ENCODE data around the gene DNAH14. TPM values are rescaled to one million over a fixed set of nuclear protein-coding genes. Genes with fewer than 3 reads are reported as not detected.
"Not testable (repeated sequence)": the region's sequence is repeated elsewhere in the genome, so short reads cannot be mapped to it uniquely, and the experiment has no call there.

Gene DNAH14
- total and polyA plus RNA-seq, 3 donors from 2014 or later, result 30.1 to 82.1 (median 37.3) TPM

DNA sequence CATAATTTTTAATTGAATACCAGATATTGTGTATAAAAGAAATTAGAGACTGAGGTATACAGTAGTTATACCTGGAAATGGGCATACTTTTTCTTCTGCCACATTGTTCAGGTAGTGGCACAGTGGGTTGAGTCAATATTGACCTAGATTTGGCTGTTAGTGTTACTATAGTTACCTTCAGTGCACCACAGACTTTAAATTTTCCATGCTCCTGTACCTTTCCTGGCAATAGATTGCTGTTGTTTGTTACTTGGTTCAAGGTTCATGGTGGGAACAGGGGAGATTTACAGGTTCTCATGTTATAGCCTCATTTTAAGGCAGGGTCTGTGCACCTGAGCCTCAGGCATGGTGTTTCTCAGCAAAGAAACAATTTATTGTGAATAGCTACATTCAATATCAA is 279.7 kb downstream of the DNAH14 start:
- Histone ChIP-seq H3K27me3 (no peaks in the 10 kb centered on the region), H3K4me3 (no peak overlapping the region), H3K4me1 (no peaks in the 10 kb centered on the region), H3K36me3 (ENCODE audit: low read depth, missing control alignments) (no peaks in the 10 kb centered on the region), H3K9me3 (no peaks in the 10 kb centered on the region), H3K27ac (no peak overlapping the region)
- no peak for TF ChIP-seq POLR2A (IDR thresholded peaks at IDR 0.05)
- intact Hi-C loops (cut with DNase I; ENCODE audit: low total_unique reads), result no loop called here
- no peak for DNase-seq

DNA sequence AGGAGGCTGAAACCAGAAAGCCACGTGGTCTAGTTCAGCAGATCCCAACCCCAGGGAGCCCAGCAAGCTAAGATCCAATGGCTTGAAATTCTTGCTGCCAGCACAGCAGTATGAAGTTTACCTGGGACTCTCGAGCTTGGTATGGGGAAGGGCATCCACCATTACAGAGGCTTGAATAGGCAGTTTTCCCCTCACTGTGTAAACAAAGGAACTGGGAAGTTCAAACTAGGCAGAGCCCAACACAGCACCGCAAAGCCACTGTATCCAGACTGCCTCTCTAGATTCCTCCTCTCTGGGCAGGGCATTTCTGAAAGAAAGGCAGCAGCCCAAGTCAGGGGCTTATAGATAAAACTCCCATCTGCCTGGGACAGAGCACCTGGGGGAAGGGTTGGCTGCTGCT is 280.7 kb downstream of the DNAH14 start:
- H3K4me1 ChIP-seq; DNase-seq; H3K36me3 ChIP-seq (ENCODE audit: low read depth, missing control alignments); intact Hi-C loops (cut with DNase I; ENCODE audit: low total_unique reads); H3K27ac ChIP-seq; H3K27me3 ChIP-seq; H3K4me3 ChIP-seq; H3K9me3 ChIP-seq: not testable (repeated sequence)
- 69 to 80% methylated on average over 2 to 3 of the region's 3 CpGs for WGBS, 2 donors

DNA sequence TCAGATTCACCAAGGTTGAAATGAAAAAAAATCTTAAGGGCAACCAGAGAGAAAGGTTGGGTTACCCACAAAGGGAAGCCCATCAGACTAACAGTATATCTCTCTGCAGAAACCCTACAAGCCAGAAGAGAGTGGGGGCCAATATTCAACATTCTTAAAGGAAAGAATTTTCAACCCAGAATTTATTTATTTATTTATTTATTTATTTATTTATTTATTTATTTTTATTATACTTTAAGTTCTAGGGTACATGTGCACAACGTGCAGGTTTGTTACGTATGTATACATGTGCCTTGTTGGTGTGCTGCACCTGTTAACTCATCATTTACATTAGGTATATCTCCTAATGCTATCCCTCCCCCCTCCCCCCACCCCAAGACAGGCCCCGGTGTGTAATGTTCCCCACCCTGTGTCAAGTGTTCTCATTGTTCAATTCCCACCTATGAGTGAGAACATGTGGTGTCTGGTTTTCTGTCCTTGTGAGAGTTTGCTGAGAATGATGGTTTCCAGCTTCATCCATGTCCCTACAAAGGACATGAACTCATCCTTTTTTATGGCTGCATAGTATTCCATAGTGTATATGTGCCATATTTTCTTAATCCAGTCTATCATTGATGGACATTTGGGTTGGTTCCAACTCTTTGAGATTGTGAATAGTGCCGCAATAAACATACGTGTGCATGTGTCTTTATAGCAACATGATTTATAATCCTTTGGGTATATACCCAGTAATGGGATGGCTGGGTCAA is 282.4 kb downstream of the DNAH14 start:
- H3K36me3 ChIP-seq (ENCODE audit: low read depth, missing control alignments); intact Hi-C loops (cut with DNase I; ENCODE audit: low total_unique reads); H3K4me3 ChIP-seq; H3K4me1 ChIP-seq; DNase-seq; H3K9me3 ChIP-seq; H3K27me3 ChIP-seq; H3K27ac ChIP-seq: not testable (repeated sequence)
- WGBS, 2 donors, result 95 to 96% methylated on average over 5 of the region's 5 CpGs

DNA sequence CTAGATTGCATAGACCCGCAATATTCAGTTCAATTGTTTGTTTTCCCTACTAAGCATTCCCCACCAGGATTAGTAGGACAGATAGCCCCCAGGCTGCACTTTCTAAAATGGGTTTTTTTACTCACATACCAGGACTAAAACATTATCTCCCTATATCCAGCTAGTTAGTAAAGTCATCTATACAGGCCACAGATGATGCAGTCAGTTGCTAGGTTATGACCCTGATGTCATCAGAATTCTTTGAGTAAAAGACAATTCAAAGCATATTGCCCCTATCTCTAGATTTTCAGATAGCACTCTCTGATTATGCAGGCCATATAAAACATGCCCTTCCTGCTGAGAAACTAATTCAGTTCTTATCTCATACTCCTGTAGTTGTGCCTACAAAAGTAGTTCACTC is 294.8 kb downstream of the DNAH14 start:
- no peak for TF ChIP-seq POLR2A (IDR thresholded peaks at IDR 0.05)
- TF ChIP-seq, protein P1, sequence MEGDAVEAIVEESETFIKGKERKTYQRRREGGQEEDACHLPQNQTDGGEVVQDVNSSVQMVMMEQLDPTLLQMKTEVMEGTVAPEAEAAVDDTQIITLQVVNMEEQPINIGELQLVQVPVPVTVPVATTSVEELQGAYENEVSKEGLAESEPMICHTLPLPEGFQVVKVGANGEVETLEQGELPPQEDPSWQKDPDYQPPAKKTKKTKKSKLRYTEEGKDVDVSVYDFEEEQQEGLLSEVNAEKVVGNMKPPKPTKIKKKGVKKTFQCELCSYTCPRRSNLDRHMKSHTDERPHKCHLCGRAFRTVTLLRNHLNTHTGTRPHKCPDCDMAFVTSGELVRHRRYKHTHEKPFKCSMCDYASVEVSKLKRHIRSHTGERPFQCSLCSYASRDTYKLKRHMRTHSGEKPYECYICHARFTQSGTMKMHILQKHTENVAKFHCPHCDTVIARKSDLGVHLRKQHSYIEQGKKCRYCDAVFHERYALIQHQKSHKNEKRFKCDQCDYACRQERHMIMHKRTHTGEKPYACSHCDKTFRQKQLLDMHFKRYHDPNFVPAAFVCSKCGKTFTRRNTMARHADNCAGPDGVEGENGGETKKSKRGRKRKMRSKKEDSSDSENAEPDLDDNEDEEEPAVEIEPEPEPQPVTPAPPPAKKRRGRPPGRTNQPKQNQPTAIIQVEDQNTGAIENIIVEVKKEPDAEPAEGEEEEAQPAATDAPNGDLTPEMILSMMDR (IDR thresholded peaks at IDR 0.05), result no peak
- no peak for DNase-seq
- Histone ChIP-seq H3K27ac (no peak overlapping the region), H3K9me3 (no peaks in the 10 kb centered on the region), H3K4me1 (no peaks in the 10 kb centered on the region), H3K4me3 (no peak overlapping the region), H3K27me3 (no peaks in the 10 kb centered on the region), H3K36me3 (ENCODE audit: low read depth, missing control alignments) (no peaks in the 10 kb centered on the region)
- intact Hi-C loops (cut with DNase I; ENCODE audit: low total_unique reads), result no loop called here
- 88 to 96% methylated on average over 1 of the region's 1 CpG for WGBS, 2 donors

DNA sequence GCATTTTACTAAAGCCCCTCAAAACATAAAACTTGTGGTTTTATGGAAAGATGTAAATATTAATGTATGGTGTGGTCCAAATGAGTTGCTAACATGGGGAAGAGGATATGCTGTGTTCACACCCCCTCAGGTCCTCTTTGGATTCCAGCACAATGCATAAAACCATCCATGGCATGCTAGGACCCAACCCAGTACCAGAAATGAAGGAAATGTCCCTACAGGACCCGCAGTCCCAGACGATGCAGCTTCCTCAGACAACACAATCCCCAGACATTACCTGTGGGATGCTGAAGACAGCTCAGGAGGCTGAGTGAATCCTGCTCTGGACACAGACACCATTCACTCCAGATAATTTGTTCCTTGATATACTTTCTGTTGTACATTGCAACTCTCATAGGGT is 296.2 kb downstream of the DNAH14 start:
- Histone ChIP-seq H3K4me3 (no peak overlapping the region), H3K9me3 (no peaks in the 10 kb centered on the region), H3K27me3 (no peaks in the 10 kb centered on the region), H3K27ac (no peak overlapping the region), H3K36me3 (ENCODE audit: low read depth, missing control alignments) (no peaks in the 10 kb centered on the region), H3K4me1 (no peaks in the 10 kb centered on the region)
- no peak for TF ChIP-seq POLR2A (IDR thresholded peaks at IDR 0.05)
- TF ChIP-seq, protein P1 (IDR thresholded peaks at IDR 0.05), result no peak
- DNase-seq, result no peak
- intact Hi-C loops (cut with DNase I; ENCODE audit: low total_unique reads), result no loop called here
- 91 to 93% methylated on average over 2 of the region's 2 CpGs for WGBS, 2 donors

DNA sequence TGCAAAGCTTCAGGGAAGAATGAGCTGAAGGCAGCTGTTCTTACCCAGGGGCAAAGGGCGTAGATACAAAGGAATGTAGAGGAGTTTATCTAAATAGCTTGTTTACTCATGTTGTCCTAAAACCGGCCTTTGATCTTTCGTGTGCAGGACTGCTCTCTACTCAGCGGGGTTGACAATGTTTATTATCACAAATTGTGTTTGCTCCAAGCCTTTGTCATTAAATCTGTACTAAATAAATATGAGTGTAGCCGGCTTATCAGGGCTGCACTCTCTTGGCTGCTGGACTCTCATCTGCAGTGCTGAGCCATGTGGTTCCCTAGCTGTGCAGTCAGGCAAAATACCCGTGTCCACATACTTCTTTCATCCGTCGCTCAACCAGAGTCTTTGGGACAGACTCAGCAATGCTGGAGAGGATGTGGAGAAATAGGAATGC is 299.4 kb downstream of the DNAH14 start:
- DNase-seq, result no peak
- no peak overlapping the region for H3K4me3 ChIP-seq
- H3K27me3 ChIP-seq, result no peaks in the 10 kb centered on the region
- TF ChIP-seq POLR2A (IDR thresholded peaks at IDR 0.05), result no peak
- TF ChIP-seq, protein P1 (IDR thresholded peaks at IDR 0.05), result no peak
- no peaks in the 10 kb centered on the region for H3K9me3 ChIP-seq
- intact Hi-C loops (cut with DNase I; ENCODE audit: low total_unique reads), result no loop called here
- no peak overlapping the region for H3K27ac ChIP-seq
- 80 to 86% methylated on average over 8 of the region's 8 CpGs for WGBS, 2 donors
- no peaks in the 10 kb centered on the region for H3K36me3 ChIP-seq (ENCODE audit: low read depth, missing control alignments)
- no peaks in the 10 kb centered on the region for H3K4me1 ChIP-seq

DNA sequence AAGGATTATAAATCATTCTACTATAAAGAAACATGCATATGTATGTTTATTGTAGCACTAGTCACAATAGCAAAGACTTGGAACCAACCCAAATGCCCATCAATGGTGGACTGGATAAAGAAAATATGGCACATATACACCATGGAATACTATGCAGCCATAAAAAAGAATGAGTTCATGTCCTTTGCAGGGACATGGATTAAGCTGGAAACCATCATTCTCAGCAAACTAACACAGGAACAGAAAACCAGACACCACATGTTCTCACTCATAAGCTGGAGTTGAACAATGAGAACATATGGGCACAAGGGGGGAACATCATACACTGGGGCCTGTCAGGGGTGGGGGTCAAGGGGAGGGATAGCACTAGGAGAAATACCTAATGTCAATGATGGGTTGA is 300.0 kb downstream of the DNAH14 start:
- H3K36me3 ChIP-seq (ENCODE audit: low read depth, missing control alignments); H3K27ac ChIP-seq; intact Hi-C loops (cut with DNase I; ENCODE audit: low total_unique reads); H3K9me3 ChIP-seq; H3K4me1 ChIP-seq; H3K27me3 ChIP-seq; DNase-seq; H3K4me3 ChIP-seq: not testable (repeated sequence)
